ENCODE data around the gene AK5.

DNA sequence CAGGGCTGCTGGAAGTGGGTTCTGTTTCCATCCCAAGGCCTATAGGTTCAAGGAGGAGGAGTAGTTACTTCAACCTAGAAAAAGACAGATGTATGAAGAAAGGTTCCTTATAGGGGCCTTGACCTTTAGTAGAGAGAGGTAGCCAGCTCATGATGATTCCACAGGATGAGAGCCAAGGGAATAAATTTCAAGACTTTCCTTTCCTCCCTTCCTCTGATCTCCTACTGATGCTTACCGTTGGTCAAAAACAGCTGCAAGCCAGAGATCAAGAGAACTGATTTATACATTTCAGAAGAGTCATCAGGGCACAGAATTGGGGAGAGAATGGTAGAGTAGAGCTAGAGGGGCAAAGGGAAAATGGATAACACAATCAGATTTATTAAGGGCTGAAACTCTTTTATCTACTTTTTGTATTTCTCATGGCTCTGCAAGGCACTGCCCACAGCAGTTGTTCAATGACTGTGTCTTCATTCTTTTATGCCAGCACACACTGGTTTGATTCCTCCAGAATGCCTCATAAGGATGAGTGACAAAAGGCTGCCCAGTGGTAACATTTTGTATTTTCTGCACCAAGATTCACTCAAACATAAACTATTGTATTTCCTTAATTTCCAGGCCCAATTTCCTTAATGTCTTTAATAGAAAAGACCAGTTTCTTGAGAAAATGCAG lies 37.4 kb downstream of the AK5 start:
- TF ChIP-seq POLR2A (IDR thresholded peaks at IDR 0.05; ENCODE audit: low read depth, low read length), result no peak
- TF ChIP-seq, protein P1, sequence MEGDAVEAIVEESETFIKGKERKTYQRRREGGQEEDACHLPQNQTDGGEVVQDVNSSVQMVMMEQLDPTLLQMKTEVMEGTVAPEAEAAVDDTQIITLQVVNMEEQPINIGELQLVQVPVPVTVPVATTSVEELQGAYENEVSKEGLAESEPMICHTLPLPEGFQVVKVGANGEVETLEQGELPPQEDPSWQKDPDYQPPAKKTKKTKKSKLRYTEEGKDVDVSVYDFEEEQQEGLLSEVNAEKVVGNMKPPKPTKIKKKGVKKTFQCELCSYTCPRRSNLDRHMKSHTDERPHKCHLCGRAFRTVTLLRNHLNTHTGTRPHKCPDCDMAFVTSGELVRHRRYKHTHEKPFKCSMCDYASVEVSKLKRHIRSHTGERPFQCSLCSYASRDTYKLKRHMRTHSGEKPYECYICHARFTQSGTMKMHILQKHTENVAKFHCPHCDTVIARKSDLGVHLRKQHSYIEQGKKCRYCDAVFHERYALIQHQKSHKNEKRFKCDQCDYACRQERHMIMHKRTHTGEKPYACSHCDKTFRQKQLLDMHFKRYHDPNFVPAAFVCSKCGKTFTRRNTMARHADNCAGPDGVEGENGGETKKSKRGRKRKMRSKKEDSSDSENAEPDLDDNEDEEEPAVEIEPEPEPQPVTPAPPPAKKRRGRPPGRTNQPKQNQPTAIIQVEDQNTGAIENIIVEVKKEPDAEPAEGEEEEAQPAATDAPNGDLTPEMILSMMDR (conservative IDR thresholded peaks at IDR 0.05; ENCODE audit: low read depth, low read length), result no peak
